Parathyroid adenoma (tissue), 2 donors: ENCODE measurements around the gene ZIC4.

ENCODE experiments used
- H2AFZ ChIP-seq: fragments of 300-600 bp; sonication (generic); one replicate; pipeline ENCODE4 v1.7.0; 2017; ENCODE audit warnings: antibody characterized with exemption, mild to moderate bottlenecking
- H3K27ac ChIP-seq: fragments of 300-600 bp; sonication (generic); one replicate; pipeline ENCODE4 v1.7.0; 2017
- H3K27me3 ChIP-seq: fragments of 300-600 bp; sonication (generic); one replicate; pipeline ENCODE4 v1.7.0; 2017; ENCODE audit warnings: low read length; ENCODE audit not compliant: control insufficient read depth, insufficient read depth
- H3K36me3 ChIP-seq: fragments of 300-600 bp; sonication (generic); one replicate; pipeline ENCODE4 v1.7.0; 2017; ENCODE audit warnings: low read length; ENCODE audit not compliant: control insufficient read depth, insufficient read depth
- H3K4me1 ChIP-seq: fragments of 300-600 bp; sonication (generic); one replicate; pipeline ENCODE4 v1.7.0; 2017; ENCODE audit warnings: control low read depth
- H3K4me2 ChIP-seq: fragments of 300-600 bp; sonication (generic); one replicate; pipeline ENCODE4 v1.7.0; 2017; ENCODE audit warnings: low read length
- H3K4me3 ChIP-seq: fragments of 300-600 bp; sonication (generic); one replicate; pipeline ENCODE4 v1.7.0; 2017; ENCODE audit warnings: low read depth, low read length
- H3K79me2 ChIP-seq: fragments of 300-600 bp; sonication (generic); one replicate; pipeline ENCODE4 v1.7.0; 2017; ENCODE audit warnings: control low read depth
- H3K9ac ChIP-seq: fragments of 300-600 bp; sonication (generic); one replicate; pipeline ENCODE4 v1.7.0; 2017; ENCODE audit warnings: mild to moderate bottlenecking
- H3K9me3 ChIP-seq: fragments of 300-600 bp; sonication (generic); one replicate; pipeline ENCODE4 v1.7.0; 2017; ENCODE audit warnings: low read length; ENCODE audit not compliant: control insufficient read depth
- TF ChIP-seq, protein P1 (sequence below): fragments of 300-600 bp; sonication (generic); IDR thresholded peaks from one replicate; pipeline ENCODE4 v1.7.0; 2017; ENCODE audit warnings: antibody characterized with exemption, mild to moderate bottlenecking
- donor health status: primary hyperparathyroidism.

The ZIC4 gene

DNA sequence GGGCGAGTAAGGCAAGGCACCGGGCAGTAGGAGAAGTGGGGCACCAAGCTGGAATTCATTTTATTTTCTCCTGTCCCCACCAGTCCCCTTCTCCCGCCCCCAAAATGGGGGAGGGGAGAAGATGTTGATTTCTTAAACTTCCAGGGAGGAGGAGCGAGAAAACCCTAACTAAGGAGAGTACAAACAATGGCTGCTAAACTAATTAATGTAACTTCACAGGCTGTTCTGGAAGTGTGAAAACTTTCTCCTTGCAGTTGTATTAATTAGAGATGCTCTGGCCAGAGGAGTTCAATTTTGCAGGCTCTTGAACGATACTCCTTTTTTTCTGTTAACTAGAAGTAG lies 11.5 kb downstream of the ZIC4 start:
- Histone ChIP-seq H3K27me3 (peaks cover 22% of the 10 kb centered on the region), H3K79me2 (no peaks in the 10 kb centered on the region), H3K27ac (no peak overlapping the region), H3K4me3 (no peak overlapping the region), H3K9ac (no peak overlapping the region), H3K4me1 (no peaks in the 10 kb centered on the region), H3K9me3 (no peaks in the 10 kb centered on the region), H2AFZ (no peak overlapping the region), H3K36me3 (no peaks in the 10 kb centered on the region), H3K4me2 (no peak overlapping the region)
- TF ChIP-seq, protein P1, sequence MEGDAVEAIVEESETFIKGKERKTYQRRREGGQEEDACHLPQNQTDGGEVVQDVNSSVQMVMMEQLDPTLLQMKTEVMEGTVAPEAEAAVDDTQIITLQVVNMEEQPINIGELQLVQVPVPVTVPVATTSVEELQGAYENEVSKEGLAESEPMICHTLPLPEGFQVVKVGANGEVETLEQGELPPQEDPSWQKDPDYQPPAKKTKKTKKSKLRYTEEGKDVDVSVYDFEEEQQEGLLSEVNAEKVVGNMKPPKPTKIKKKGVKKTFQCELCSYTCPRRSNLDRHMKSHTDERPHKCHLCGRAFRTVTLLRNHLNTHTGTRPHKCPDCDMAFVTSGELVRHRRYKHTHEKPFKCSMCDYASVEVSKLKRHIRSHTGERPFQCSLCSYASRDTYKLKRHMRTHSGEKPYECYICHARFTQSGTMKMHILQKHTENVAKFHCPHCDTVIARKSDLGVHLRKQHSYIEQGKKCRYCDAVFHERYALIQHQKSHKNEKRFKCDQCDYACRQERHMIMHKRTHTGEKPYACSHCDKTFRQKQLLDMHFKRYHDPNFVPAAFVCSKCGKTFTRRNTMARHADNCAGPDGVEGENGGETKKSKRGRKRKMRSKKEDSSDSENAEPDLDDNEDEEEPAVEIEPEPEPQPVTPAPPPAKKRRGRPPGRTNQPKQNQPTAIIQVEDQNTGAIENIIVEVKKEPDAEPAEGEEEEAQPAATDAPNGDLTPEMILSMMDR: no peak

DNA sequence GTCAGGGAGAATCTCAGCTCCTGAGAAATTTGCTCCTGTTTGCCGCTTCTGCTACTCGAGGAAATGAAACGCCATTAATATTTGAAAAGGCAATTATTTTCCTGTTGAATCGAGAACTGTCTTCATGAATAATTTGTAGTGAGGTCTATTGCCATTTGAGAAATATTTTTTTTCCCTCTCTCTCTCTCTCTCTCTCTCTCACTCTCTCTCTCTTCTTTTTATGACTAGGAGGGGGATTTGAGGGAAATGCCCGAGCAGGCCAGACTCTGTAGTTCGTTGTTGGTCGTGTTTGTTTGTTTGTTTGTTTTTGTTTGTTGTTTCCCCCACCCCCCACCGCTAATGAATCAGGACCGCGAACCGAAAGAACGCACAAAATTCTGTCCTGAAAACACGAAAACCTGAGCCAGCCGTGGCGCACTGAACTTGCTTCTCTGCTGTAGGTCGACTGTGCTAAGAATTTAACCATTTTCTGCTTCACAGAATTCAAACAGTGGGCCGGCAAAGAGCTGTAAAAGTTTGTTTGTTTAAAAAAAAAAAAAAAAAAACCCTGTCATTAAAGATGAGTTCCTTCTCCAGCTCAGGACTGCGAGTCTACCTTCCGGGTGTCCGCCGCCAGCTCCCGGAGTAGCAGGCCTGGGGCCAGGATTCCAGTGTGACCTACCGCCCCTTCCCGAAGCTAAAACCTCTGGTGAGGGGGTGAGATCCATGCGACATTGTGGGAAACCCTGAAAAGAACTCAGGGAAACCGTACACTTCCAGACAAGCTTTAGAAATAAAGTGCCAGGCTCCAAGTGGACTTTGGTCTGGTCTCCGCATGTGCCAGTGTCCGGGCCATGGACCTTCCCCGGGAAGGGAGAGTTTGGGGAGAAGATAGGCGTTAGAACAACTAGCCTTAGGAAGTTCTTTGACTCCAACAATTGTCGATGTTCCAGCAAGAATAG lies 12.1 kb downstream of the ZIC4 start:
- H3K27me3 ChIP-seq: peaks cover 27% of the 10 kb centered on the region
- H2AFZ ChIP-seq: peak overlapping the region; percentile 44
- no peak overlapping the region for H3K27ac ChIP-seq
- no peaks in the 10 kb centered on the region for H3K79me2 ChIP-seq
- H3K9me3 ChIP-seq: no peaks in the 10 kb centered on the region
- no peak overlapping the region for H3K9ac ChIP-seq
- no peaks in the 10 kb centered on the region for H3K4me1 ChIP-seq
- no peaks in the 10 kb centered on the region for H3K36me3 ChIP-seq
- H3K4me2 ChIP-seq: no peak overlapping the region
- no peak overlapping the region for H3K4me3 ChIP-seq
- TF ChIP-seq, protein P1: no peak

DNA sequence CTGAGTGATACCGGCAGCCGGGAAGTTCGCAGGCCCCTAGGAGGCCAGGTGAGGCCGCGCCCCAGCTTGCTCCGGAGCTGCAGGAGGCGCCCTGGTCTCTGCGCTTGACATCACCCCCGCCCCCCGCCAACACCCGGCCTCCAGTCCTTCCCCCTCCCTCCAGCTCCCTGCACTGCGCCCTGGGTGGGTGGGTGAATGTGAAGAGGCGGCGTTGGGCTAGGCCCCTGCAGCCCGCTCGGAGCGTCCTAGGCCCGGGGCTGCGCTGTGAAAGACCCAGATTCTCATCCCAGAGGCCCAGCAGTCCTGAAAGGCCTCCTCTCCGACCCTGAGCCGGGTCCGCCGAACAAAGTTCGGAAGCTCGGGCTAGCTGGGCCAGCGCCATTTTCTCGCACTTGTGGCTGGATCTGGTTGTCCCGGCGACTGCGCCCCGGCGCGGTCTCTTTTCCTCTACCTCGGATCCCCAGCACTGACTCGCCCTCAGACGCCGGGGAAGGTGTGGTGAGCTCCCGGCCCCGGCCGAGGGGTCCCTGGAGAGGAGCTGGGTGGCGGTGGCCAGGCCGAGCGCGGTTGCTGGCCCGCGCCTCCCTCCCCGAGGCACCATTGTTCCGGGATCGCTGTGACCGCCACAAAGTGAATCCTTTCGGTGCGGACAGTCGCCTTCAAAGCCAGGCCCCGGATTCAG lies 12.9 kb downstream of the ZIC4 start:
- Histone ChIP-seq H3K27me3 (peaks cover 27% of the 10 kb centered on the region), H3K36me3 (no peaks in the 10 kb centered on the region), H3K4me1 (no peaks in the 10 kb centered on the region), H3K79me2 (no peaks in the 10 kb centered on the region), H3K27ac (no peak overlapping the region), H3K4me3 (no peak overlapping the region), H2AFZ (peak overlapping the region; percentile 44), H3K4me2 (no peak overlapping the region), H3K9ac (no peak overlapping the region), H3K9me3 (no peaks in the 10 kb centered on the region)
- TF ChIP-seq, protein P1: no peak

DNA sequence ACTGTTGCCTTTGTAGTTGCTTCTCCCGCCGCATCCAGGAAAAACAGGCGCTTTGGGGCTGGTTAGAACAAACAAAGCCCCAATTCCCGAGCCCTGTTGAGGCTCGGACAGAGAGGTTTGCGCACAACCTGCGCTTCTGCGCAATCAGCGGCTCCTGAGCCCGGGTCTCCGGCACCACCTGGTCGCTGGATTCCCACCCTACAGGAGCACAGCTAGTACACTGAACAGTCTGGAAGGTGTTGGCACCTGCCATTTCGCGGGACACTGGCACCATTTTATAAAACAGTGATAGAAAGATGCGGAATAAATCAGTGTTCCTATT lies 13.8 kb downstream of the ZIC4 start:
- Histone ChIP-seq H3K27ac (no peak overlapping the region), H3K9me3 (no peaks in the 10 kb centered on the region), H2AFZ (peak overlapping the region; percentile 56), H3K4me2 (peak overlapping the region; percentile 59), H3K79me2 (no peaks in the 10 kb centered on the region), H3K9ac (no peak overlapping the region), H3K27me3 (peaks cover 25% of the 10 kb centered on the region), H3K36me3 (no peaks in the 10 kb centered on the region), H3K4me1 (no peaks in the 10 kb centered on the region), H3K4me3 (peak overlapping the region; percentile 20)
- TF ChIP-seq, protein P1: no peak
